ENCODE measurements around the gene IL1RAP. TPM values are rescaled to one million over a fixed set of nuclear protein-coding genes. Genes with fewer than 3 reads are reported as not detected.

The IL1RAP gene
- total RNA-seq, 4 donors from 2014 or later, result 3.4 to 6.9 (median 4.9) TPM

DNA sequence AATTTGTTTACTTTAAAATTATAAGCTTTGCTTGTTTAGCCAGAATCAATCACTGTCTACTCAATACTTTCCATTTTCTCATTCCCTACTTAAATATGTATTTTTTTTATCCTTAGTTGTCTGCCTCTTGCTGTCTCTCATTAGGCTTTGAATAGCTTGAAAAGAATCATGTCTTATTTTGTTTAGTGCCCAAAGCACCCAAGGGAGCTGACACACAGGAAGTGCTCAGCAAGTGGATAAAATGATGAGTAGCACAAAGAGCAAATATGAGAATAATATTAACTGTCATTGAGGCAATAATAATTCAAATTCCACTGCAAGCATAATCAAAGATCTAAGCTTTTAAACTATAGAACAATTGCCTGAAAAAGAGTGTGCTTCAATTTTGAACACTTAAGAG, 19.0 kb upstream of the IL1RAP start:
- Histone ChIP-seq H3K27me3 (no peaks in the 10 kb centered on the region), H3K9me3 (no peaks in the 10 kb centered on the region), H3K27ac (no peak overlapping the region), H3K4me3 (no peak overlapping the region), H3K4me1 (no peaks in the 10 kb centered on the region), H3K36me3 (no peaks in the 10 kb centered on the region)
- DNase-seq, result no peak
- TF ChIP-seq, protein P1, sequence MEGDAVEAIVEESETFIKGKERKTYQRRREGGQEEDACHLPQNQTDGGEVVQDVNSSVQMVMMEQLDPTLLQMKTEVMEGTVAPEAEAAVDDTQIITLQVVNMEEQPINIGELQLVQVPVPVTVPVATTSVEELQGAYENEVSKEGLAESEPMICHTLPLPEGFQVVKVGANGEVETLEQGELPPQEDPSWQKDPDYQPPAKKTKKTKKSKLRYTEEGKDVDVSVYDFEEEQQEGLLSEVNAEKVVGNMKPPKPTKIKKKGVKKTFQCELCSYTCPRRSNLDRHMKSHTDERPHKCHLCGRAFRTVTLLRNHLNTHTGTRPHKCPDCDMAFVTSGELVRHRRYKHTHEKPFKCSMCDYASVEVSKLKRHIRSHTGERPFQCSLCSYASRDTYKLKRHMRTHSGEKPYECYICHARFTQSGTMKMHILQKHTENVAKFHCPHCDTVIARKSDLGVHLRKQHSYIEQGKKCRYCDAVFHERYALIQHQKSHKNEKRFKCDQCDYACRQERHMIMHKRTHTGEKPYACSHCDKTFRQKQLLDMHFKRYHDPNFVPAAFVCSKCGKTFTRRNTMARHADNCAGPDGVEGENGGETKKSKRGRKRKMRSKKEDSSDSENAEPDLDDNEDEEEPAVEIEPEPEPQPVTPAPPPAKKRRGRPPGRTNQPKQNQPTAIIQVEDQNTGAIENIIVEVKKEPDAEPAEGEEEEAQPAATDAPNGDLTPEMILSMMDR (IDR thresholded peaks at IDR 0.05), result no peak
- no peak for TF ChIP-seq POLR2A (IDR thresholded peaks at IDR 0.05)

GRCh38 chr3:190495354-190495753, 18.5 kb upstream of the IL1RAP start:
- no peak for DNase-seq
- H3K4me1 ChIP-seq, result no peaks in the 10 kb centered on the region
- H3K4me3 ChIP-seq, result no peak overlapping the region
- no peak overlapping the region for H3K27ac ChIP-seq
- H3K27me3 ChIP-seq, result no peaks in the 10 kb centered on the region
- H3K9me3 ChIP-seq, result no peaks in the 10 kb centered on the region
- no peaks in the 10 kb centered on the region for H3K36me3 ChIP-seq
- TF ChIP-seq, protein P1 (IDR thresholded peaks at IDR 0.05), result no peak
- no peak for TF ChIP-seq POLR2A (IDR thresholded peaks at IDR 0.05)

- no peak for DNase-seq
- no peak overlapping the region for H3K27ac ChIP-seq
- no peaks in the 10 kb centered on the region for H3K9me3 ChIP-seq
- no peak for TF ChIP-seq POLR2A (IDR thresholded peaks at IDR 0.05)
- TF ChIP-seq, protein P1 (IDR thresholded peaks at IDR 0.05), result no peak
- no peaks in the 10 kb centered on the region for H3K36me3 ChIP-seq
- H3K4me1 ChIP-seq, result no peaks in the 10 kb centered on the region
- no peak overlapping the region for H3K4me3 ChIP-seq
- H3K27me3 ChIP-seq, result no peaks in the 10 kb centered on the region
These were observed 18.1 kb upstream of the IL1RAP start for GRCh38 chr3:190495796-190496195.

DNA sequence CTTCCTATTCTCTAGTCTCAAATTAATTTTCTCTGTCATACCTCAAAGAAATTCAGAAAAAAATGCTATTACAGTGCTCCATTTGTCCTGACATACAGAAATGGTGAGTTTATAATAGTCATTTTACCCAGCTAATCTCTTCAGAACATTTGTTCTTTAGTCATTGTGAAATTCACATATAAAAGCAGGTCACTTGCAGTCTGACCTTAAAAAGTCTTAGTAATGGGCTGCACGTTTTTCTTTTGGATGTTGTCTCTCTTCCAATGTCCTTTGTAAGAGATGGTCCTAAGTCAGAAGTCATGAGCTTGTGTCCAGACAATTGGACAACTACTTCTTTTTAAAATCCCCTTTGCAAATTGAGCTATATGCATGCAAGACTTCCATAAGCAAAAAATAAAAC, 17.0 kb upstream of the IL1RAP start:
- no peak overlapping the region for H3K4me3 ChIP-seq
- no peak overlapping the region for H3K27ac ChIP-seq
- H3K9me3 ChIP-seq, result no peaks in the 10 kb centered on the region
- no peaks in the 10 kb centered on the region for H3K4me1 ChIP-seq
- DNase-seq, result no peak
- no peaks in the 10 kb centered on the region for H3K36me3 ChIP-seq
- TF ChIP-seq, protein P1 (IDR thresholded peaks at IDR 0.05), result no peak
- TF ChIP-seq POLR2A (IDR thresholded peaks at IDR 0.05), result no peak
- H3K27me3 ChIP-seq, result peaks cover 0 to 4% of the 10 kb centered on the region in 2 donors

DNA sequence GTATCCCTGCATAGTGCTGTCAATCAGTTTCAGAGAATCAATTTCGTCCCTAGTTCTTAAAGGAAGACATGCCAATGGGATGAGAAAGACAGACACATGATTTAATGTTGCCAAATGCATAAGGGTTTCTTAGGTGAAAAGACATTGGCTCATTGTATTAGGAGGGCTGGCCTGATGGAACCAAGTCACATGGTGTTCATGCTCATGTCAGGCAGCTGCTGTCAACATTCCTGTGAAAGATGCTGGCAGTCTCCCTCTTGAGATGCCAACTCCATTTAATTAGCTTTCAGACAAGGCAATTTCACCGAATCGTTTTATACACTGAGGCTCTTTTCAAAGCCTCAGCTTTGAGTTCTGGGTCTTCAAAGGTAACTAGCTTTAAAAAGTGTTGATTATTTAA, 16.1 kb upstream of the IL1RAP start:
- H3K4me3 ChIP-seq, result no peak overlapping the region
- H3K27ac ChIP-seq, result no peak overlapping the region
- no peaks in the 10 kb centered on the region for H3K9me3 ChIP-seq
- DNase-seq, result no peak
- TF ChIP-seq POLR2A (IDR thresholded peaks at IDR 0.05), result no peak
- TF ChIP-seq, protein P1 (IDR thresholded peaks at IDR 0.05), result no peak
- peaks cover 0 to 4% of the 10 kb centered on the region in 2 donors for H3K27me3 ChIP-seq
- no peaks in the 10 kb centered on the region for H3K36me3 ChIP-seq
- no peaks in the 10 kb centered on the region for H3K4me1 ChIP-seq

DNA sequence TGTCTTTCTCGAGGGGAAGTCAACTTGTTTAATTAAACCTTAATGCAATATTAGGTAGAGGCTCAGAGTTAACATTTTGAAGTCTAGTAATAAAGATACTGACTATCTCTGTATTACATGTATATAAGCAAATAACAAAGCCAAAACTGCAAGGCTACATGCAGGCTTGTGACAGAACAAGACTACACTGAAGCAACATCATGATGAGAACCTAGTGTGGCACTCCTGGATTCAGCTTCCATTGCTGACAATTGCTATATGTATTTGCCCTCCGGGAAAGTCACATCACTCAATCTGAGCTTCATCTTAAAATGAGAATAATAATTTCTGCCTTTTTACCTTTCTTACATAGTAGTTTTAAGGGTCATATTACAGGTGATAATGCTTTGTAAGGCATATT, 15.6 kb upstream of the IL1RAP start:
- H3K27me3 ChIP-seq, result peaks cover 0 to 4% of the 10 kb centered on the region in 2 donors
- no peak for TF ChIP-seq POLR2A (IDR thresholded peaks at IDR 0.05)
- TF ChIP-seq, protein P1 (IDR thresholded peaks at IDR 0.05), result no peak

More for the DNA sequence above, 15.6 kb upstream of the IL1RAP start:
- H3K36me3 ChIP-seq, result no peaks in the 10 kb centered on the region
- H3K9me3 ChIP-seq, result no peaks in the 10 kb centered on the region
- H3K4me3 ChIP-seq, result no peak overlapping the region
- DNase-seq, result no peak
- no peak overlapping the region for H3K27ac ChIP-seq
- no peaks in the 10 kb centered on the region for H3K4me1 ChIP-seq
